K562 (cell line): ENCODE data around the gene LIFR.

Experiments used
- EZH2 ChIP-seq: IDR thresholded peaks from 2 replicates; pipeline ENCODE4 v1.6.1; 2012; ENCODE audit warnings: low read depth, mild to moderate bottlenecking, inconsistent platforms, low read length, borderline replicate concordance
- POLR2AphosphoS5 ChIP-seq: IDR thresholded peaks from 2 replicates; pipeline ENCODE4 v1.6.1; 2011; ENCODE audit warnings: mild to moderate bottlenecking, low read depth, low read length, moderate library complexity; ENCODE audit not compliant: control insufficient read depth, insufficient read depth
- RAD21 ChIP-seq, 2 experiments: fragments of 250-450 bp in 1 of 2; fragments of 450-650 bp in 1 of 2; sonication (Bioruptor Pico) in 1 of 2; formaldehyde crosslinking in 1 of 2; IDR thresholded peaks in 1 of 2; conservative IDR thresholded peaks in 1 of 2; 2 replicates each; pipeline versions ENCODE4 v1.4.0 to v1.8.0; 2020 to 2022; ENCODE audit warnings: mild to moderate bottlenecking in 2 of 2, moderate library complexity in 1 of 2
- SP1 ChIP-seq: sonication (generic); formaldehyde crosslinking; IDR thresholded peaks from 2 replicates; pipeline ENCODE4 v1.8.1; 2022; ENCODE audit warnings: mild to moderate bottlenecking, missing genetic modification reagents
- TAF1 ChIP-seq: IDR thresholded peaks from 2 replicates; pipeline ENCODE4 v1.6.1; 2011; ENCODE audit warnings: mild to moderate bottlenecking, low read length, moderate library complexity; ENCODE audit not compliant: insufficient read depth, control insufficient read depth, severe bottlenecking; ENCODE audit errors: extremely low read depth
- ZNF707 ChIP-seq: fragments of 250-450 bp; sonication (Bioruptor Pico); conservative IDR thresholded peaks from 2 replicates; pipeline ENCODE4 v1.8.0; 2022; ENCODE audit warnings: inconsistent platforms, mild to moderate bottlenecking, moderate library complexity
- TF ChIP-seq, protein P1 (sequence below): fragments of 450-650 bp; formaldehyde crosslinking; IDR thresholded peaks from 2 replicates; pipeline ENCODE4 v1.4.0; 2022; ENCODE audit warnings: missing genetic modification characterization
- TF ChIP-seq, protein P2 (sequence below): sonication (generic); formaldehyde crosslinking; IDR thresholded peaks from 2 replicates; pipeline ENCODE4 v1.8.1; 2023; ENCODE audit warnings: mild to moderate bottlenecking, missing genetic modification reagents

DNA sequence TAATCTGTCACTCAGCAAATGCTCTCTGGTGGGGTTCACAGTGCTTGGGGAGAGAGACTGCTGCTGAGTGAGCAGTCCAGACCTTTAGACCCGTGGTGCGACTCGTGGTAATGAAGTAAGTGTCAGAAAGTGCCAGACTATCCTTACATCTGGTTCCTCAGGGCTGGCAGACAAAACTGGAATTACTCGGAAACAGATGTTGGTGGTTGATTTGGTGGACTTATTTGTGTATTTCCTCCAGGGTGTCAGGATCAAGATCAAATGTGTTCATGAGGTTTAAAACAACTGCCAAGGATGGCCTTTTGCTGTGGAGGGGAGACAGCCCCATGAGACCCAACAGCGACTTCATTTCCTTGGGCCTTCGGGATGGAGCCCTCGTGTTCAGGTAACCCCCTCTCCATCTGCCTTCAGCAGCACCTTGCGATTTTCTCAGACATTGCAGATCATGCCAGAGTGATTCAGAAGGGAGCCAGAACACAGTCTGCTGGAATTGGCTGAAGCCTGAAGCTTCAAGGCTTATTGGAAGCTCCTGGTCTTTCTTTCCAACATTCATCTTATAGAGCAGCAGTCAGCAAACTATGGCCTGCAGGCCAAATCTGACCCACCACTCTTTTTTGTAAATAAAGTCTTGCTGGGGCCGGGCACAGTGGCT lies 105.2 kb downstream of the LIFR start:
- TF ChIP-seq TAF1 (no peak), ZNF707 (CRISPR knock-in tag) (no peak), POLR2AphosphoS5 (no peak), SP1 (CRISPR knock-in tag) (no peak), RAD21 (CRISPR knock-in tag; conservative IDR thresholded peaks at IDR 0.05 in 1 of 2, IDR thresholded peaks at IDR 0.05 in 1 of 2) (no peak), EZH2 (no peak)
- TF ChIP-seq, protein P1, sequence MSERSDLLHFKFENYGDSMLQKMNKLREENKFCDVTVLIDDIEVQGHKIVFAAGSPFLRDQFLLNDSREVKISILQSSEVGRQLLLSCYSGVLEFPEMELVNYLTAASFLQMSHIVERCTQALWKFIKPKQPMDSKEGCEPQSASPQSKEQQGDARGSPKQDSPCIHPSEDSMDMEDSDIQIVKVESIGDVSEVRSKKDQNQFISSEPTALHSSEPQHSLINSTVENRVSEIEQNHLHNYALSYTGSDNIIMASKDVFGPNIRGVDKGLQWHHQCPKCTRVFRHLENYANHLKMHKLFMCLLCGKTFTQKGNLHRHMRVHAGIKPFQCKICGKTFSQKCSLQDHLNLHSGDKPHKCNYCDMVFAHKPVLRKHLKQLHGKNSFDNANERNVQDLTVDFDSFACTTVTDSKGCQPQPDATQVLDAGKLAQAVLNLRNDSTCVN (CRISPR knock-in tag), result no peak
- TF ChIP-seq, protein P2, sequence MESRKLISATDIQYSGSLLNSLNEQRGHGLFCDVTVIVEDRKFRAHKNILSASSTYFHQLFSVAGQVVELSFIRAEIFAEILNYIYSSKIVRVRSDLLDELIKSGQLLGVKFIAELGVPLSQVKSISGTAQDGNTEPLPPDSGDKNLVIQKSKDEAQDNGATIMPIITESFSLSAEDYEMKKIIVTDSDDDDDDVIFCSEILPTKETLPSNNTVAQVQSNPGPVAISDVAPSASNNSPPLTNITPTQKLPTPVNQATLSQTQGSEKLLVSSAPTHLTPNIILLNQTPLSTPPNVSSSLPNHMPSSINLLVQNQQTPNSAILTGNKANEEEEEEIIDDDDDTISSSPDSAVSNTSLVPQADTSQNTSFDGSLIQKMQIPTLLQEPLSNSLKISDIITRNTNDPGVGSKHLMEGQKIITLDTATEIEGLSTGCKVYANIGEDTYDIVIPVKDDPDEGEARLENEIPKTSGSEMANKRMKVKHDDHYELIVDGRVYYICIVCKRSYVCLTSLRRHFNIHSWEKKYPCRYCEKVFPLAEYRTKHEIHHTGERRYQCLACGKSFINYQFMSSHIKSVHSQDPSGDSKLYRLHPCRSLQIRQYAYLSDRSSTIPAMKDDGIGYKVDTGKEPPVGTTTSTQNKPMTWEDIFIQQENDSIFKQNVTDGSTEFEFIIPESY (CRISPR knock-in tag), result no peak
